K562 (cell line): ENCODE results near the gene NFIL3. TPM values are rescaled to one million over a fixed set of nuclear protein-coding genes. Genes with fewer than 3 reads are reported as not detected.

Source experiments
- ASH1L ChIP-seq: fragments of 450-650 bp; IDR thresholded peaks from 2 replicates; pipeline ENCODE4 v1.6.1; 2018; ENCODE audit warnings: borderline replicate concordance, mild to moderate bottlenecking, low read depth; ENCODE audit not compliant: partially characterized antibody
- ELK3 ChIP-seq: fragments of 450-650 bp; formaldehyde crosslinking; IDR thresholded peaks from 2 replicates; pipeline ENCODE4 v1.4.0; 2020; ENCODE audit warnings: mild to moderate bottlenecking
- FOXA1 ChIP-seq: fragments of 450-650 bp; IDR thresholded peaks from 2 replicates; pipeline ENCODE4 v1.6.1; 2016; ENCODE audit warnings: mild to moderate bottlenecking, borderline replicate concordance
- FOXJ3 ChIP-seq: sonication (generic); formaldehyde crosslinking; IDR thresholded peaks from 2 replicates; pipeline ENCODE4 v1.4.0; 2020; ENCODE audit warnings: mild to moderate bottlenecking, missing genetic modification reagents
- GABPB2 ChIP-seq: fragments of 250-450 bp; sonication (Bioruptor Pico); conservative IDR thresholded peaks from 2 replicates; pipeline ENCODE4 v1.5.1; 2021; ENCODE audit warnings: mild to moderate bottlenecking
- MAFG ChIP-seq: fragments of 450-650 bp; conservative IDR thresholded peaks from 2 replicates; pipeline ENCODE4 v1.6.1; 2016; ENCODE audit warnings: missing genetic modification characterization, missing compliant biosample characterization
- MCM5 ChIP-seq: fragments of 450-650 bp; IDR thresholded peaks from 2 replicates; pipeline ENCODE4 v1.6.1; 2016; ENCODE audit warnings: low read depth
- MTF1 ChIP-seq: fragments of 250-450 bp; sonication (Bioruptor Pico); IDR thresholded peaks from 2 replicates; pipeline ENCODE4 v1.9.0; 2021; ENCODE audit warnings: moderate library complexity, mild to moderate bottlenecking, inconsistent platforms, borderline replicate concordance
- RFX5 ChIP-seq: IDR thresholded peaks from 2 replicates; pipeline ENCODE4 v1.6.1; 2011; ENCODE audit warnings: low read depth, mild to moderate bottlenecking, improper control_type of control experiment, low read length
- TAF1 ChIP-seq: IDR thresholded peaks from 2 replicates; pipeline ENCODE4 v1.6.1; 2011; ENCODE audit warnings: mild to moderate bottlenecking, low read length, moderate library complexity; ENCODE audit not compliant: insufficient read depth, control insufficient read depth, severe bottlenecking; ENCODE audit errors: extremely low read depth
- TAL1 ChIP-seq: fragments of 450-650 bp; IDR thresholded peaks from 2 replicates; pipeline ENCODE4 v1.6.1; 2016; ENCODE audit warnings: mild to moderate bottlenecking
- ZNF324 ChIP-seq: fragments of 250-450 bp; sonication (Bioruptor Pico); IDR thresholded peaks from 2 replicates; pipeline ENCODE4 v1.4.0; 2020; ENCODE audit warnings: mild to moderate bottlenecking
- ZNF384 ChIP-seq: IDR thresholded peaks from 2 replicates; pipeline ENCODE4 v1.6.1; 2012; ENCODE audit warnings: low read depth, low read length, improper control_type of control experiment
- ZNF655 ChIP-seq: fragments of 250-450 bp; sonication (Bioruptor Pico); IDR thresholded peaks from 2 replicates; pipeline ENCODE4 v1.5.0; 2021
- ZNF696 ChIP-seq: fragments of 250-450 bp; sonication (Bioruptor Pico); conservative IDR thresholded peaks from 2 replicates; pipeline ENCODE4 v1.4.0; 2020; ENCODE audit warnings: mild to moderate bottlenecking, moderate library complexity
- polyA plus RNA-seq, 8 experiments: library from polyadenylated mRNA; depleted of rRNA in 4 of 8; stranded (reverse) in 5 of 8; unstranded in 3 of 8; fragments of >200 nt; fragmentation: Nextera tagmentation in 2 of 8; fragmentation: Illumina TruSeq in 1 of 8; extraction: Ambion mirVana in 2 of 8; extraction: Trizol in 1 of 8; gene quantifications; 2 replicates each; pipeline versions ENCODE4 v1.2.1 to v1.2.3, GENCODE V29; 2011 to 2014; ENCODE audit warnings: inconsistent platforms in 1 of 8, missing spikeins in 1 of 8
- total RNA-seq, 7 experiments: library from RNA; depleted of rRNA in 6 of 7; stranded (reverse); fragments of >200 nt in 6 of 7; fragmentation: Illumina TruSeq in 2 of 7; extraction: Trizol in 2 of 7; gene quantifications; 2 replicates each; pipeline versions ENCODE4 v1.2.1 to v1.2.3, GENCODE V29; 2011 to 2021; ENCODE audit warnings: low replicate concordance in 1 of 7
- TF ChIP-seq, protein P1 (sequence below): fragments of 200-800 bp; sonication (Bioruptor generic); IDR thresholded peaks from 2 replicates; pipeline ENCODE4 v1.6.1; 2017; ENCODE audit warnings: missing genetic modification characterization, missing compliant biosample characterization
- TF ChIP-seq, protein P2 (sequence below), 2 experiments: fragments of 450-650 bp; formaldehyde crosslinking in 1 of 2; IDR thresholded peaks; 2 replicates each; pipeline versions ENCODE4 v1.4.0 to v1.6.1; 2014 to 2020; ENCODE audit warnings: mild to moderate bottlenecking in 2 of 2, borderline replicate concordance in 1 of 2, low read depth in 1 of 2

NFIL3 gene
- total and polyA plus RNA-seq, 9 of the 15 experiments (the other 6 are each of a cell fraction or from before 2014, with no cell fraction given) = 3.2 to 16.1 (median 9.3) TPM

GRCh38 chr9:91362051-91362611 lies 61.5 kb downstream of the NFIL3 start (continued):
- TF ChIP-seq ZNF655 (CRISPR knock-in tag) (no peak), ASH1L (no peak), MTF1 (CRISPR knock-in tag) (no peak), FOXJ3 (no peak), ZNF384 (no peak), FOXA1 (no peak), TAL1 (no peak), GABPB2 (CRISPR knock-in tag) (no peak), MAFG (tag) (no peak), ZNF696 (CRISPR knock-in tag) (no peak), ELK3 (CRISPR knock-in tag) (no peak), RFX5 (no peak), MCM5 (no peak), TAF1 (no peak), ZNF324 (CRISPR knock-in tag) (0 out of 2 replicates have a peak, but pooled peaks have one; percentile 20)
- TF ChIP-seq, protein P1, sequence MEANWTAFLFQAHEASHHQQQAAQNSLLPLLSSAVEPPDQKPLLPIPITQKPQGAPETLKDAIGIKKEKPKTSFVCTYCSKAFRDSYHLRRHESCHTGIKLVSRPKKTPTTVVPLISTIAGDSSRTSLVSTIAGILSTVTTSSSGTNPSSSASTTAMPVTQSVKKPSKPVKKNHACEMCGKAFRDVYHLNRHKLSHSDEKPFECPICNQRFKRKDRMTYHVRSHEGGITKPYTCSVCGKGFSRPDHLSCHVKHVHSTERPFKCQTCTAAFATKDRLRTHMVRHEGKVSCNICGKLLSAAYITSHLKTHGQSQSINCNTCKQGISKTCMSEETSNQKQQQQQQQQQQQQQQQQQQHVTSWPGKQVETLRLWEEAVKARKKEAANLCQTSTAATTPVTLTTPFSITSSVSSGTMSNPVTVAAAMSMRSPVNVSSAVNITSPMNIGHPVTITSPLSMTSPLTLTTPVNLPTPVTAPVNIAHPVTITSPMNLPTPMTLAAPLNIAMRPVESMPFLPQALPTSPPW (CRISPR knock-in tag) = peak; percentile 16; the same call in 1 of the 2 replicates
- TF ChIP-seq, protein P2, sequence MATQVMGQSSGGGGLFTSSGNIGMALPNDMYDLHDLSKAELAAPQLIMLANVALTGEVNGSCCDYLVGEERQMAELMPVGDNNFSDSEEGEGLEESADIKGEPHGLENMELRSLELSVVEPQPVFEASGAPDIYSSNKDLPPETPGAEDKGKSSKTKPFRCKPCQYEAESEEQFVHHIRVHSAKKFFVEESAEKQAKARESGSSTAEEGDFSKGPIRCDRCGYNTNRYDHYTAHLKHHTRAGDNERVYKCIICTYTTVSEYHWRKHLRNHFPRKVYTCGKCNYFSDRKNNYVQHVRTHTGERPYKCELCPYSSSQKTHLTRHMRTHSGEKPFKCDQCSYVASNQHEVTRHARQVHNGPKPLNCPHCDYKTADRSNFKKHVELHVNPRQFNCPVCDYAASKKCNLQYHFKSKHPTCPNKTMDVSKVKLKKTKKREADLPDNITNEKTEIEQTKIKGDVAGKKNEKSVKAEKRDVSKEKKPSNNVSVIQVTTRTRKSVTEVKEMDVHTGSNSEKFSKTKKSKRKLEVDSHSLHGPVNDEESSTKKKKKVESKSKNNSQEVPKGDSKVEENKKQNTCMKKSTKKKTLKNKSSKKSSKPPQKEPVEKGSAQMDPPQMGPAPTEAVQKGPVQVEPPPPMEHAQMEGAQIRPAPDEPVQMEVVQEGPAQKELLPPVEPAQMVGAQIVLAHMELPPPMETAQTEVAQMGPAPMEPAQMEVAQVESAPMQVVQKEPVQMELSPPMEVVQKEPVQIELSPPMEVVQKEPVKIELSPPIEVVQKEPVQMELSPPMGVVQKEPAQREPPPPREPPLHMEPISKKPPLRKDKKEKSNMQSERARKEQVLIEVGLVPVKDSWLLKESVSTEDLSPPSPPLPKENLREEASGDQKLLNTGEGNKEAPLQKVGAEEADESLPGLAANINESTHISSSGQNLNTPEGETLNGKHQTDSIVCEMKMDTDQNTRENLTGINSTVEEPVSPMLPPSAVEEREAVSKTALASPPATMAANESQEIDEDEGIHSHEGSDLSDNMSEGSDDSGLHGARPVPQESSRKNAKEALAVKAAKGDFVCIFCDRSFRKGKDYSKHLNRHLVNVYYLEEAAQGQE (IDR thresholded peaks at IDR 0.05; ENCODE audit: borderline replicate concordance) = no peak
- TF ChIP-seq, protein P2 (CRISPR knock-in tag; IDR thresholded peaks at IDR 0.05; ENCODE audit: low read depth) = no peak
